ENCODE data around the gene ZNF804A. TPM values are rescaled to one million over a fixed set of nuclear protein-coding genes. Genes with fewer than 3 reads are reported as not detected.

The ZNF804A gene
- total and polyA plus RNA-seq, 8 donors, result 0.05 to 0.25 (median 0.11) TPM; not detected in 4

- TF ChIP-seq CTCF (IDR thresholded peaks at IDR 0.05), result no peak
- intact Hi-C loops (cut with DNase I), result no loop called here
- no peak for FAIRE-seq
Observed at GRCh38 chr2:184936761-184937160, 338.4 kb downstream of the ZNF804A start.

GRCh38 chr2:184938221-184938985 is 340.1 kb downstream of the ZNF804A start:
- 64 to 66% methylated on average over 5 of the region's 5 CpGs for WGBS, 2 donors
- Histone ChIP-seq H3K4me3 (no peak overlapping the region), H3K4me1 (no peaks in the 10 kb centered on the region), H3K27me3 (no peaks in the 10 kb centered on the region), H3K27ac (no peak overlapping the region), H3K9me3 (no peaks in the 10 kb centered on the region), H3K36me3 (no peaks in the 10 kb centered on the region)
- DNase-seq (no peak), FAIRE-seq (no peak), ATAC-seq (no peak)
- no peak for TF ChIP-seq CTCF (IDR thresholded peaks at IDR 0.05)
- intact Hi-C loops (cut with DNase I), result no loop called here

More at GRCh38 chr2:184936761-184937160, 338.4 kb downstream of the ZNF804A start:
- Histone ChIP-seq H3K4me1 (no peaks in the 10 kb centered on the region), H3K4me3 (no peak overlapping the region), H3K27me3 (no peaks in the 10 kb centered on the region), H3K27ac (no peak overlapping the region), H3K9me3 (no peaks in the 10 kb centered on the region), H3K36me3 (no peaks in the 10 kb centered on the region)
- ATAC-seq (no peak), DNase-seq (no peak)

- no peaks in the 10 kb centered on the region for H3K4me1 ChIP-seq
- H3K27ac ChIP-seq, result no peak overlapping the region
- FAIRE-seq (no peak), DNase-seq (no peak), ATAC-seq (no peak)
- intact Hi-C loops (cut with DNase I), result no loop called here
- WGBS, 2 donors, result 42 to 50% methylated on average over 4 of the region's 4 CpGs
- no peak for TF ChIP-seq CTCF (IDR thresholded peaks at IDR 0.05)
- no peaks in the 10 kb centered on the region for H3K36me3 ChIP-seq
- H3K27me3 ChIP-seq, result no peaks in the 10 kb centered on the region
- no peaks in the 10 kb centered on the region for H3K9me3 ChIP-seq
- H3K4me3 ChIP-seq, result no peak overlapping the region
Observed at GRCh38 chr2:184945326-184945725, 347.0 kb downstream of the ZNF804A start.

GRCh38 chr2:184945824-184946223 is 347.5 kb downstream of the ZNF804A start:
- ATAC-seq (no peak), FAIRE-seq (no peak), DNase-seq (no peak)
- Histone ChIP-seq H3K9me3 (no peaks in the 10 kb centered on the region), H3K36me3 (no peaks in the 10 kb centered on the region), H3K4me3 (no peak overlapping the region), H3K27ac (no peak overlapping the region), H3K4me1 (no peaks in the 10 kb centered on the region), H3K27me3 (no peaks in the 10 kb centered on the region)
- intact Hi-C loops (cut with DNase I), result no loop called here
- TF ChIP-seq CTCF (IDR thresholded peaks at IDR 0.05), result no peak

- H3K9me3 ChIP-seq, result no peaks in the 10 kb centered on the region
- ATAC-seq (no peak), DNase-seq (no peak), FAIRE-seq (no peak)
- intact Hi-C loops (cut with DNase I), result no loop called here
- WGBS, 2 donors, result 64 to 79% methylated on average over 3 of the region's 3 CpGs
- H3K27me3 ChIP-seq, result no peaks in the 10 kb centered on the region
- no peak overlapping the region for H3K4me3 ChIP-seq
- no peak for TF ChIP-seq CTCF (IDR thresholded peaks at IDR 0.05)
- no peaks in the 10 kb centered on the region for H3K4me1 ChIP-seq
- no peak overlapping the region for H3K27ac ChIP-seq
- H3K36me3 ChIP-seq, result no peaks in the 10 kb centered on the region
Observed at GRCh38 chr2:184956856-184957255, 358.5 kb downstream of the ZNF804A start.
